COLO668 (cell line): ENCODE results near the gene SLC6A11.

ENCODE experiments used
- DNase-seq: peaks from one replicate; lab custom pipeline; 2025; ENCODE audit not compliant: unreplicated experiment; lab: John Stamatoyannopoulos, UW

Gene SLC6A11

DNA sequence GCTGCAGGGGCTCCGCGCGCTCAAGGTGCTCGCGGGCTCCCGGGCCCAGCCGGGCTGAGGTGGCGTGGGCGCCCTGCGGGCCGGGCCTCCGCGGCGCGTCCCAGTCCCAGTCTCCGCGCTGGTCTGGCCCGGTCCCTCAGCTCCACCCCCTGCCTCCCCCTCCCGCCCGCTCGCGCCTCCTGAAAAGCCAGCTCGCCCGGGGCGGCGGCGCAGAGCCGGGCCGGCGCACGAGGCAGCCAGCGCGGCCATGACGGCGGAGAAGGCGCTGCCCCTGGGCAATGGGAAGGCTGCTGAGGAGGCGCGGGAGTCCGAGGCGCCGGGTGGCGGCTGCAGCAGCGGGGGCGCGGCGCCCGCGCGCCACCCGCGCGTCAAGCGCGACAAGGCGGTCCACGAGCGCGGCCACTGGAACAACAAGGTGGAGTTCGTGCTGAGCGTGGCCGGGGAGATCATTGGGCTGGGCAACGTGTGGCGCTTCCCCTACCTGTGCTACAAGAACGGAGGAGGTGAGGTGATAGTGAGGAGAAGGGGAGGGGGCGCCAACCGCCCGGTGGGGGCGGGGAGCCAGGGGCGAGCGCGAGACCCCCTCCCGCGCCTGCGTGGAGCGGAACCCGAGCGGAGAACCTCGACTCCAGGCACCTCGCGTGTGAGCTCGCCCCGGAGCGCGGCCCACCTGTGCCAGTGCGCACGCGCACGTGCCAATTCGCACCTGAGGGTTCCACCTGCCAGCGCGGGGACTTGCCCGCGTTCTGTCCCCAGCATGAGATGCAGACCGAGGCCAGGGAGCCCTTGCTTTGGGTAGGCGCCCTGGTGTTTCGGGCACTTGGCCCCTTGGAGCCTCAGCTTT, at the start of gene SLC6A11:
TSS of gene SLC6A11 (plus strand) at position 210 of the 844 bp plus-strand sequence. CDS start at position 248, 38 bp downstream.
- no peak for DNase-seq

- no peak for DNase-seq
Measured at GRCh38 chr3:10768708-10769394, 47.2 kb upstream of the SLC6A11 start.

DNA sequence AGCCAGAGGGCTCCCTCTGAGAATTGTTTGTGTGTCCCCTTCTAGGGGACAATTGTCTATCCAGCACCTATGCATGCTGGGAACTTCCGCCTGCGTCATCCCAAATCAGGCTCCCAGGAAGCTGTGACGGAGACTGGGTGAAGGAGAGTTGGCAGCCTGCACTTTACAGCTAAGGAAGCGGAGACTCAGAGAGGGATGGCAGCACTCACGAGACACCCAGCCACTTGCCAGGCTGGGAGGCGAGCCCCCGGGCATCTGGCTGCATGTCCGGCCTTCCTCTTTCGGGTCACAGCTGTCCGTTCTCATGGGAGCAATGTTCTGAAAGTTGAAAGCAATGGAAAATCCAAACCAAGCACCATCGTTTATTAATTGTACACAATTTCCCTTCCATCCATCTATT, 45.5 kb upstream of the SLC6A11 start:
- DNase-seq, result no peak

DNA sequence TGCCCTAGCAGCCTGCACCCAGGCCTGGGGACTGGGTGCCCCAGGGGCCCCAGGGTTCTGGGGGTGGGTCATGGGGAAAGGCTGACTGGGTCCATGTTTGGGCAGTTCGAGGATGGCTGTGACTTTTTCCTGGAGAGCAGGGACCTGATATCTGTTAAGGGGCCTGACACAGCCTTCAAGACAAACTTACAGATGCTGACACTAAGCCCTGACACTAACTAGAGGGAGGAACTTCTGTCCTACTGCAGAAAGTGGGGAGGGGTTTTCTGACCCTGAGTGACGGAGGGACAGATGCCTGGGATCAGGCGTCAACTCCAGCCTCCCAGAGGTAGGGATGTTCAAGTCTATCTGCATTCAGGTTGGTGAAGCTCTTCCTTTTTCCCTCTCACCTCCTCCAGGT, 45.0 kb upstream of the SLC6A11 start:
- DNase-seq, result no peak

- no peak for DNase-seq
Measured at GRCh38 chr3:10771486-10772270, 44.4 kb upstream of the SLC6A11 start.

DNA sequence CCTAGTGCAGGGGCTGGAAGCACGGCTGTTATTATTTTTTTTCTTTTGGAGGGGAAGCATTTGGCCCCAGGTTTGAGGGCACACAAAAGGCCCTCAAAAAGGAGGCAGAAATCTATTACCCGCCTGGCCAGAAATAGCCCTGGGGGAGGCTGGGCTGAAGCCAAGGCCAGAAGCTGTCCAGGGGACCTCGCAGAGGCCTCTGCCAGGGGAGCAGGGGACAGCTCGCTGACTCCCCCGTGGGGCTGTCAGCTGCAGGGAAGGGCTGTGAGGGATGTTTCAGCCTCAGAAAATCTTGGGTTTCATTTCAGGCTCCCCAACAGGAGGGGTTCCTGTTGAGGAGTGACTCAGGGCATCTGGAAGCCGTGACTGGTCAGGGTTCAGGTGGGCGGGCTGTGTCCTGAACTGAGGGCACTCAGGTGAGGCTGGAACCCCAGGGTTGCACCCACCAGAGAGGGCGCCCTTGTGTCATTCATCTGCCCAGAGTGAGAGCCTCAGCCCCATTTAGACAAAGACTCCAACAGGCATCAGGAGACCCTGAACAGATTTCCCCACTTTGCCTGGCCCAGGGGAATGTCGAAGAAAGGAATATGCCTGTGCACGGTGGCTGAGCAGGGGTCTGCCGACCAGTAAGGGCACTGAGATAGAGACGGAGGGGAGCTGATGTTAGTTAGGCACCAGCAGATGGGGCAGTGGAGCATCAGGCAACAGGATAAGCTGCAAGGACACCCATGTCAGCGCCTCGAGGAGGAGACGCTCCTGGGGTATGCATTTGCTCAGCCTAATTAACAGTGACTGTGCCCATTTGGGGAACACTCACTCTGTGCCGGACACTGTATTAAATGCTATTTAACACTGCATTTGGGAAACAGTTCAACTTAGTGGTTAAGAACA, 43.5 kb upstream of the SLC6A11 start:
- no peak for DNase-seq

GRCh38 chr3:10774129-10774670, 41.8 kb upstream of the SLC6A11 start:
- DNase-seq, result no peak

GRCh38 chr3:10774825-10775224, 41.2 kb upstream of the SLC6A11 start:
- DNase-seq, result no peak

DNA sequence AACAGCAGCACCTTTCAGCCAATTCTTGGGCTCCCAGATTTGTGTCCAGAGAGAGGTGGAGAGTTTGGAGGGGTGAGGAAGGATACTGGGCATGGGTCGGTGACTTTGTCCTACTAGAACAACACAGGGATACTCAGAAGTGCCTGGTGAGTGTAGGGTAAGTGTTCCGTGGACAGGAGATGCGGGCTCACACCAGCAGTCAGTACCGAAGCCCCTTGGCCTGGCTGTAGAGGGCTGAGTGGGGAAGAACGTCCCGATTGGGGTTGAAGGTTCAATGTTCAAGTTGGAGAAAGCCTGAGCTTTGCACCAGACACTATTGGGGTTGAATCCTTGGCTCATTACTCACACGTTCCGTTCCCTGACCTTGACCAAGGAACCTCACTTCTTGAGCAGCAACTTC, 40.8 kb upstream of the SLC6A11 start:
- no peak for DNase-seq

GRCh38 chr3:10775828-10776227, 40.2 kb upstream of the SLC6A11 start:
- DNase-seq, result no peak

DNA sequence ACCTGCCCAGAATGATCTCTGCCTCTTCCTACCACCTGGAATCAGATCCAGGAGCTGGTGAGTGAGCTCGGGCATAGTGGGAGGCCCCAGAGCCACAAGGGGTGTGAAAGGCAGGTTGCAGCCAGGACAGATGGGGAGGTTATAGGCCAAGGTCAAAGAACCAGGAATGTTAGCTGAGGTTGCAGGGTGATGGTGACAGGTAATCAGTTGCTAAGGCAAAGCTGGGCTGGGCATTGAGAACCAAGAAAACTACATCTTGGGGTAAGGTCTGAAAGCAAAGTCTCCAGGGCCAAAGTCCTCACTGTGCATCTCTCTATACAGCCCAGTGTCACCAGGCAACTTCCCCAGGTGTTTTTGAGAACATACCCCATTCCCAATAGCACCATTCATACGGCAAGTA, 38.4 kb upstream of the SLC6A11 start:
- no peak for DNase-seq

DNA sequence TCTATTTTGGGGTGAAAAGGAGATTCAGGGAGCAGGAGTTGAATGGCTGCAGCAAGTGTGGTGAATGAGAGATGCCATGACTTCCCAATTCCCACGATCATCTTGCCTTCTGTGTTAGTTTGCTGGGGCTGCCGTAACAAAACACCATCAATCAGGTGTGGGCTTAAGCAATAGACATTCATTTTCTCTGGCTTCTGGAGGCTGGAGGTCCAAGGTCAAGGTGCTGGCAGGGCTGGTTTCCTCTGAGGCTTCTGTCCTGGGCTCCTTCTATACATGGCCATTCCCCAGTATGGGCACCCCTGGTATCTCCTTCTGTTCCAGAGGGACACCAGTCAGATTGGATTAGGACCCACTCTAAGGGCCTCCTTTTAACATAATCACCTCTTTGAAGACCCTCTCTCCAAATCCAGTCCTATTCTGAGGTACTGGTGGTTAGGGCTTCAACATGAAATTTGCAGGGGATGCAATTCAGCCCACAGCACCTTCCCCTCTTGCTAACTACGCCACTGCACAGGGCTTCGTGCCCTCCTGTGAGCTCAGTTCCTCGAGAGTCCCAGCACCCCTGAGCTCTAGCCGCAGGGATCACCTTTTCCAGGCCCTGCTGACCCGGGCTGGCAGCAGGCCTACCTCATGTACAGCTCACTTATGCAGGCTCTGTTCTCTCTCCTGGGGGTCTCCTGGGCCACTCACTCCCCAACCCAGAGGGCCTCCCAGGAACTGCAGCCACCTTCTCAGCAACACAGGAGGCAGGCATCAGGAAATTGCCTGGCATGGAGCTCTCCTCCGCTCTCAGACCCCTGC, 37.3 kb upstream of the SLC6A11 start:
- DNase-seq, result no peak

DNA sequence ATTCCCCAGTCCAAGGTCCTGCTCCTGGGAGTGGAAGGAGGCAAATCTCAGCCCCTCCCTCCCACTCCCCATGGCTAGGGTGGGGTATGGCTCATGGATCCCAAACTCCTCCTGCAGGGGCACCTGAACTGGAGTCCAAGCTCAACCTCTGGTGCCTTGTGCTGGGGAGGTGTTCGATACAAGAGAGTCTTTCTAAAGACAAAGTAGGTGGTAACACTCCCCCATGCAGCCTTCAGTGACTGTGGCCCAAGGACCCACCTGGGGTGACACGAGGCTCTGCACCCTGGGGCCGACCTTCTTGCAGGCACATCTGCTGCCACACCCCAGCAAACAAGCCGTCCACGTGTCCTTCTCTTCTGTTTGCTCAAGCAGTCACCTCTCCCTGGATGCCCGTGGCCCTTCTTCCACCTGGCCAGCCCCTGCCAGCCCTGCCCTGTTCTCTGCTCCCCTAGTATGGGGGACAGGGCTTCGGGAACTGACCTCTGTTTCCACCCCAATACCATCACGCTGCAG, 36.7 kb upstream of the SLC6A11 start:
- DNase-seq, result no peak

- no peak for DNase-seq
Measured at GRCh38 chr3:10780243-10780642, 35.8 kb upstream of the SLC6A11 start.

- DNase-seq, result no peak
Measured at GRCh38 chr3:10780922-10781321, 35.1 kb upstream of the SLC6A11 start.

DNA sequence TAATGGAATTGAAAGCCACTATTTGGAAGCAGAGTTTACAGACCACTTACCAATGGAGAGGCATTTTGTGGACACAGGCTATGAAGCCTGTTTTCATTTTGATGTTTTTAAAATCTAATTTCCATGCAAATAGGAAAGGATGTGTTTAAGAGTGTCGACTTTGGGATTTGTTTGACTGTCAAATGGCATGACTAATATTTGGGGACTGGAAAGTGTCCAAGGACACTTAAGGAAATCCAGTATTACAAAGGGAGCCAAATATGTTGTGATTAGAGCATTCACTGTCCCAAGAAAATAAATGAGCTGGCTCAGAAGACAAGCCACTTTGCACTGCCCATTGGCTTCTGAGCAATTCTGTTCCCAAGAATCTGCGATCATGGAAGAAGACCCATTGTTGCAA, 34.0 kb upstream of the SLC6A11 start:
- no peak for DNase-seq

- peak; percentile 1 for DNase-seq
Measured at GRCh38 chr3:10783360-10784351, 32.4 kb upstream of the SLC6A11 start.

GRCh38 chr3:10786640-10787039, 29.4 kb upstream of the SLC6A11 start:
- DNase-seq, result no peak
